K562 (cell line): ENCODE results near the gene JPT2. TPM values are rescaled to one million over a fixed set of nuclear protein-coding genes. Genes with fewer than 3 reads are reported as not detected.

Experiments used
- CBX1 ChIP-seq: sonication (generic); IDR thresholded peaks from 2 replicates; pipeline ENCODE4 v1.6.1; 2016; ENCODE audit warnings: antibody characterized with exemption, low read depth, mild to moderate bottlenecking
- E2F1 ChIP-seq: sonication (generic); formaldehyde crosslinking; IDR thresholded peaks from 2 replicates; pipeline ENCODE4 v1.8.1; 2023; ENCODE audit warnings: mild to moderate bottlenecking, missing genetic modification reagents, moderate library complexity
- ELF2 ChIP-seq: fragments of 250-450 bp; sonication (Bioruptor Pico); IDR thresholded peaks from 2 replicates; pipeline ENCODE4 v1.5.0; 2021; ENCODE audit warnings: mild to moderate bottlenecking
- HMGXB4 ChIP-seq: sonication (generic); formaldehyde crosslinking; IDR thresholded peaks from 2 replicates; pipeline ENCODE4 v1.8.1; 2023; ENCODE audit warnings: mild to moderate bottlenecking, missing genetic modification reagents
- KLF6 ChIP-seq: fragments of 250-450 bp; sonication (Bioruptor Pico); IDR thresholded peaks from 2 replicates; pipeline ENCODE4 v1.4.0; 2020; ENCODE audit warnings: mild to moderate bottlenecking, moderate library complexity, borderline replicate concordance
- MNT ChIP-seq, 2 experiments: fragments of 450-650 bp; conservative IDR thresholded peaks; 2 replicates each; pipeline ENCODE4 v1.6.1; 2017; ENCODE audit warnings: mild to moderate bottlenecking in 2 of 2, moderate library complexity in 2 of 2
- SPI1 ChIP-seq: IDR thresholded peaks from 2 replicates; pipeline ENCODE4 v1.6.1; 2011; ENCODE audit warnings: low read depth, low read length, control low read depth, borderline replicate concordance
- ZNF561 ChIP-seq: fragments of 450-650 bp; formaldehyde crosslinking; conservative IDR thresholded peaks from 2 replicates; pipeline ENCODE4 v1.4.0; 2020; ENCODE audit warnings: mild to moderate bottlenecking, moderate library complexity
- polyA plus RNA-seq, 8 experiments: library from polyadenylated mRNA; depleted of rRNA in 4 of 8; stranded (reverse) in 5 of 8; unstranded in 3 of 8; fragments of >200 nt; fragmentation: Nextera tagmentation in 2 of 8; fragmentation: Illumina TruSeq in 1 of 8; extraction: Ambion mirVana in 2 of 8; extraction: Trizol in 1 of 8; gene quantifications; 2 replicates each; pipeline versions ENCODE4 v1.2.1 to v1.2.3, GENCODE V29; 2011 to 2014; ENCODE audit warnings: inconsistent platforms in 1 of 8, missing spikeins in 1 of 8
- total RNA-seq, 7 experiments: library from RNA; depleted of rRNA in 6 of 7; stranded (reverse); fragments of >200 nt in 6 of 7; fragmentation: Illumina TruSeq in 2 of 7; extraction: Trizol in 2 of 7; gene quantifications; 2 replicates each; pipeline versions ENCODE4 v1.2.1 to v1.2.3, GENCODE V29; 2011 to 2021; ENCODE audit warnings: low replicate concordance in 1 of 7
- TF ChIP-seq, protein P1 (sequence below), 2 experiments: IDR thresholded peaks in 1 of 2; conservative IDR thresholded peaks in 1 of 2; 2 replicates each; pipeline ENCODE4 v1.6.1; 2016; ENCODE audit warnings: low read depth in 2 of 2, mild to moderate bottlenecking in 1 of 2, missing compliant biosample characterization in 1 of 2, missing genetic modification characterization in 1 of 2, moderate library complexity in 1 of 2
- TF ChIP-seq, protein P2 (sequence below), 2 experiments: IDR thresholded peaks; 2 replicates each; pipeline ENCODE4 v1.6.1; 2012; ENCODE audit warnings: improper control_type of control experiment in 2 of 2, low read depth in 2 of 2, low read length in 2 of 2, borderline replicate concordance in 1 of 2
- TF ChIP-seq, protein P3 (sequence below): fragments of 150-350 bp; IDR thresholded peaks from 2 replicates; pipeline ENCODE4 v1.6.1; 2014; ENCODE audit warnings: low read depth, mild to moderate bottlenecking, low read length, borderline replicate concordance

Gene JPT2
- total and polyA plus RNA-seq, 9 of the 15 experiments (the other 6 are each of a cell fraction or from before 2014, with no cell fraction given) = 25.5 to 133 (median 106) TPM

DNA sequence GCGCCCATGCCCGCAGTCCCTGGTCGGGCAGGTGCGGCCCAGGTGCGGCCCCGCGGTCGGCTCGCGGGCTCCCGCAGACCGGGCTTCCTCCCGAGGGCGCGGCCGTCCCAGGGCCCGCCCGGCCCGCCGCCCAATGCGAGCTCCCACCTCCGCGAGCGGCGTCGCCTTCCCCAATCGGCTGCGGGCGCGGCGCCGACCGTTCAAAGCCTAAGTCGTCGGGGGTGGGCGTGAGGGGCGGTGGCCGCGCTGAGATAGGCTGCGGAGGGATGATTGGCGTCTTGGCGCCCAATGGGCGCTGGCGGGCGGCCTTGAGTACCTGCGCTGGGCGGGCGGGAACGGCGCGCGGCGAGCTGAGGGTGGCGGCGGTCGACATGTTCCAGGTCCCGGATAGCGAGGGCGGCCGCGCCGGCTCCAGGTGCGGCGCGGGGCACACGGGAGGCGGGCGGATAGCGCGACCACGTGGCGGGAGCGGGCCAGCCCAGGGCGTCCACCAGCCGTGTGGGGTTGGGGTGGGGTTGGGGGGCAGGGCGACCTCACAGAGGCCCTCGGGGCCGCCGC lies at the start of gene JPT2 (continued):
- TF ChIP-seq, protein P1, sequence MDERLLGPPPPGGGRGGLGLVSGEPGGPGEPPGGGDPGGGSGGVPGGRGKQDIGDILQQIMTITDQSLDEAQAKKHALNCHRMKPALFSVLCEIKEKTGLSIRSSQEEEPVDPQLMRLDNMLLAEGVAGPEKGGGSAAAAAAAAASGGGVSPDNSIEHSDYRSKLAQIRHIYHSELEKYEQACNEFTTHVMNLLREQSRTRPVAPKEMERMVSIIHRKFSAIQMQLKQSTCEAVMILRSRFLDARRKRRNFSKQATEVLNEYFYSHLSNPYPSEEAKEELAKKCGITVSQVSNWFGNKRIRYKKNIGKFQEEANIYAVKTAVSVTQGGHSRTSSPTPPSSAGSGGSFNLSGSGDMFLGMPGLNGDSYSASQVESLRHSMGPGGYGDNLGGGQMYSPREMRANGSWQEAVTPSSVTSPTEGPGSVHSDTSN (CRISPR knock-in tag; IDR thresholded peaks at IDR 0.05; ENCODE audit: low read depth) = peak; percentile 83
- TF ChIP-seq, protein P1 (tag; conservative IDR thresholded peaks at IDR 0.05; ENCODE audit: low read depth) = peak; percentile 87
- TF ChIP-seq HMGXB4 (CRISPR knock-in tag) (0 out of 2 replicates have a peak, but pooled peaks have one; percentile 39), MNT (conservative IDR thresholded peaks at IDR 0.05) (peak in 1 of 2 experiments; percentile 71; a peak in 1 of 4 replicates), CBX1 (0 out of 2 replicates have a peak, but pooled peaks have one; percentile 16), KLF6 (no peak), ZNF561 (no peak), SPI1 (peak; percentile 2; the same call in 1 of the 2 replicates), ELF2 (CRISPR knock-in tag) (no peak), E2F1 (CRISPR knock-in tag) (peak; percentile 94; the same call in 1 of the 2 replicates)
- TF ChIP-seq, protein P2, sequence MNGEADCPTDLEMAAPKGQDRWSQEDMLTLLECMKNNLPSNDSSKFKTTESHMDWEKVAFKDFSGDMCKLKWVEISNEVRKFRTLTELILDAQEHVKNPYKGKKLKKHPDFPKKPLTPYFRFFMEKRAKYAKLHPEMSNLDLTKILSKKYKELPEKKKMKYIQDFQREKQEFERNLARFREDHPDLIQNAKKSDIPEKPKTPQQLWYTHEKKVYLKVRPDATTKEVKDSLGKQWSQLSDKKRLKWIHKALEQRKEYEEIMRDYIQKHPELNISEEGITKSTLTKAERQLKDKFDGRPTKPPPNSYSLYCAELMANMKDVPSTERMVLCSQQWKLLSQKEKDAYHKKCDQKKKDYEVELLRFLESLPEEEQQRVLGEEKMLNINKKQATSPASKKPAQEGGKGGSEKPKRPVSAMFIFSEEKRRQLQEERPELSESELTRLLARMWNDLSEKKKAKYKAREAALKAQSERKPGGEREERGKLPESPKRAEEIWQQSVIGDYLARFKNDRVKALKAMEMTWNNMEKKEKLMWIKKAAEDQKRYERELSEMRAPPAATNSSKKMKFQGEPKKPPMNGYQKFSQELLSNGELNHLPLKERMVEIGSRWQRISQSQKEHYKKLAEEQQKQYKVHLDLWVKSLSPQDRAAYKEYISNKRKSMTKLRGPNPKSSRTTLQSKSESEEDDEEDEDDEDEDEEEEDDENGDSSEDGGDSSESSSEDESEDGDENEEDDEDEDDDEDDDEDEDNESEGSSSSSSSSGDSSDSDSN (IDR thresholded peaks at IDR 0.05; ENCODE audit: borderline replicate concordance in 1 of 2, low read depth in 2 of 2, low read length in 2 of 2) = peak; percentile 19 to 41; a peak in 2 of 4 replicates
- TF ChIP-seq, protein P3, sequence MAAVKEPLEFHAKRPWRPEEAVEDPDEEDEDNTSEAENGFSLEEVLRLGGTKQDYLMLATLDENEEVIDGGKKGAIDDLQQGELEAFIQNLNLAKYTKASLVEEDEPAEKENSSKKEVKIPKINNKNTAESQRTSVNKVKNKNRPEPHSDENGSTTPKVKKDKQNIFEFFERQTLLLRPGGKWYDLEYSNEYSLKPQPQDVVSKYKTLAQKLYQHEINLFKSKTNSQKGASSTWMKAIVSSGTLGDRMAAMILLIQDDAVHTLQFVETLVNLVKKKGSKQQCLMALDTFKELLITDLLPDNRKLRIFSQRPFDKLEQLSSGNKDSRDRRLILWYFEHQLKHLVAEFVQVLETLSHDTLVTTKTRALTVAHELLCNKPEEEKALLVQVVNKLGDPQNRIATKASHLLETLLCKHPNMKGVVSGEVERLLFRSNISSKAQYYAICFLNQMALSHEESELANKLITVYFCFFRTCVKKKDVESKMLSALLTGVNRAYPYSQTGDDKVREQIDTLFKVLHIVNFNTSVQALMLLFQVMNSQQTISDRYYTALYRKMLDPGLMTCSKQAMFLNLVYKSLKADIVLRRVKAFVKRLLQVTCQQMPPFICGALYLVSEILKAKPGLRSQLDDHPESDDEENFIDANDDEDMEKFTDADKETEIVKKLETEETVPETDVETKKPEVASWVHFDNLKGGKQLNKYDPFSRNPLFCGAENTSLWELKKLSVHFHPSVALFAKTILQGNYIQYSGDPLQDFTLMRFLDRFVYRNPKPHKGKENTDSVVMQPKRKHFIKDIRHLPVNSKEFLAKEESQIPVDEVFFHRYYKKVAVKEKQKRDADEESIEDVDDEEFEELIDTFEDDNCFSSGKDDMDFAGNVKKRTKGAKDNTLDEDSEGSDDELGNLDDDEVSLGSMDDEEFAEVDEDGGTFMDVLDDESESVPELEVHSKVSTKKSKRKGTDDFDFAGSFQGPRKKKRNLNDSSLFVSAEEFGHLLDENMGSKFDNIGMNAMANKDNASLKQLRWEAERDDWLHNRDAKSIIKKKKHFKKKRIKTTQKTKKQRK = peak; percentile 90
